Endometrial microvascular endothelial cells (primary cell): Measurements from ENCODE around the gene JARID2. TPM values are rescaled to one million over a fixed set of nuclear protein-coding genes. Genes with fewer than 3 reads are reported as not detected.

Experiments
- in situ Hi-C: cut with HindIII; loops from 2 replicates; pipeline ENCODE4 v1.10.0; 2017; ENCODE audit warnings: low sequenced_read_pairs, low pct_unique_long_range_greater_than_20kb; ENCODE audit errors: inconsistent ontology term
- total RNA-seq: library from RNA; depleted of rRNA; stranded (reverse); fragments of >200 nt; gene quantifications from one replicate; pipeline ENCODE4 v1.2.3, GENCODE V29; 2015; ENCODE audit errors: inconsistent ontology term

JARID2 gene
- total RNA-seq, 1 donor from 2014 or later, result 3.8 TPM

DNA sequence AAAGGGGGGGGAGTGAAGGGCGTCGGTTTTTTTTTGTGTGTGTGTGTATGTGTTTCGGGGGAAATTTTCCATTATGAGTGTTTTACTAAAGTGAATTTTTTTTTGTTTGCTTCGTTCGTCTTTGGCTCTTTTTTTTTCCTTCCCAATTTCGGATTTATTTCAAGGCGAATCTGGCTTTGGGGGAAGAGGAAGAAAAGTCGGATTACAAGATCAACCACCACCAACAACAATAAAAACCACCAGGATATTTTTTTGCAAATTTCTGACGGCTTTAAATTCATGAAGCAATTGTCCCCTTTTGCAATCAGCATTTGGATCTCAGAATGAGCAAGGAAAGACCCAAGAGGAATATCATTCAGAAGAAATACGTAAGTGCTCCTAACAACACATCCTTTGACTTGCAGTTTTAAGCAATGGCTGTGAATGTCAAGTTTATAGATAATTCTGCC, 372 bp downstream of the JARID2 start:
- in situ Hi-C loops, result no loop called here

DNA sequence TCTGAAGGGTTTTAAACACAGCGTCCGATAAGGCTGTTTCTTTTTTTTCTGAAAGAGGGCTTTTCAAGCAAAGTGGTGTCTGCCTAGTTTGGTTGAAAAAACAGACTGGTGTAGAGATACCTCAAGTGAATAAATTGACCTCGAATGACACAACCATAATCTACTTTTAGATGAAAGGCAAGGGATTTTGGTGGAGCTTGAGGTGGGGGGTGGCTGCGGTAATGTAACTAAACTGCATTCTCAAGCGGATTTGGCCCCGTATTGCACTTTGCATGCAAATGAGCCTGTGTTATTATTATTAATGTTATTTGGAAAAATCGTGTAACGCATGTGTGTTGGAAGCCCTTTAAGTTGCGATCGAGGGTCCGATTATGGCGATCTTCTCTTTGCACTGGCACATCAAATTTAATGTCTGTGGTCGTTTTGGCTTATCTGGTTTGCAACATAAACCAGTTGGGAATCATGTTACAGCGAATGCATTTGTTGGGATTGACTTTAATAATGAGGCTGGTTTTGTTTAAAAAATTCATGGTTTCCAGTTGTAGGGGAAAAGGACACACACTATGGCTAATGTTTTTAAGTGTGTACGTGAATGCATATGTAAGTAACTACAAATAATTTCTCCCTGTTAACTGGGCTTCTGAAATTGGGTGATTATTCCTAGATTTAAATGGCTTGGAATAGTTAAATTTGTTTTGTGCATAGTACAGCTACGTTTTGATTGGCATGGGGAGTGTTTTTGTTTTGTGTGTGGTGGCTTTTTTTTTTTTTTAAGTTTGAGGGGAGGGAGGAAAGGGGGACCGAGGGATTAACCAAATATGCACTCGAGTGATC, 1.0 kb downstream of the JARID2 start:
- in situ Hi-C loops, result no loop called here

DNA sequence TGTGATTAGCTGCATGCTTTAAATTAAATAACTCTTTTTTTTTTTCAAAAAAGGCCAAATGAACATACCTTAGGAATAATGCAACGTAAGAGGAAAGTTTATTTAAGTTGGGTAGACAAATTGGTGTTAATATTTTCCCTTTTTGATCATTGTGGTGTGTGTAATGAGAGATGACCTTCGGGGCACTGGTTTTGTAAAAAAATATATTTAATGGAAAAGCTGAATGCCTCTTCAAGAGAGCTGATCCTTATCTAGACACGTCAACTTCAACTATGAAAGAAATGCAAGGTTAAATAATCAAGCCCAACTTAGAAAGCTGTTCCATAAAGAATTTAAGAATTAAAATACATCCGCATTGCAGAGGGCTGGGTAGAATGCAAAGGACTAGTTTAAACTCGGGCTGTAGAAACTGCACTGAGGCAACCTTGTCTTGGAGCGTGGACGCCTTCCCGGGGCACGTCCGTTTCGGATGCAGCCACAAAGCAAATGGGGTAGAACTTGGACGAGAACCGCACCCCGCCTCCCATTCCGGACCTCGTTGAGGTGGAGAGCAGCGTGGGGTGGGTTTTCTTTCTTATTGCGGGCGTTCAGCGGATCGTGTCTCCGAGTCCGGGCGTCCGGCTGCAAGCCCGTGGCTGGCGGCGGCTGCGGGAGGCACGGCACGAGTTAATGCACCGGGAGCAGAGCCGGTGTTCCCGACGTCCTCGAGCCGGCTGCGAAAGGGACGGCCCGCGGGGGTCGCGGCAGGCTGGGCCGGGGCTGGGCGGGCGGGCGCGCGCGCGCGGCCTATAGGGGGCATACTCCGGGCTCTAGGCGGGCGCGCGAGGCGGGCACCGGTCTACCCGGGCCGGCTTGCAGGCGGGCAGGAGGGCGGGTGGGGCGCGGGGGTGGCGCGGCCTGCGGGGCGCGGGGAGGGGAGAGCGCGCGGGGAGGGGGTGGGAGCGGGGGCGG, 1.9 kb downstream of the JARID2 start:
- in situ Hi-C loops, result no loop called here

DNA sequence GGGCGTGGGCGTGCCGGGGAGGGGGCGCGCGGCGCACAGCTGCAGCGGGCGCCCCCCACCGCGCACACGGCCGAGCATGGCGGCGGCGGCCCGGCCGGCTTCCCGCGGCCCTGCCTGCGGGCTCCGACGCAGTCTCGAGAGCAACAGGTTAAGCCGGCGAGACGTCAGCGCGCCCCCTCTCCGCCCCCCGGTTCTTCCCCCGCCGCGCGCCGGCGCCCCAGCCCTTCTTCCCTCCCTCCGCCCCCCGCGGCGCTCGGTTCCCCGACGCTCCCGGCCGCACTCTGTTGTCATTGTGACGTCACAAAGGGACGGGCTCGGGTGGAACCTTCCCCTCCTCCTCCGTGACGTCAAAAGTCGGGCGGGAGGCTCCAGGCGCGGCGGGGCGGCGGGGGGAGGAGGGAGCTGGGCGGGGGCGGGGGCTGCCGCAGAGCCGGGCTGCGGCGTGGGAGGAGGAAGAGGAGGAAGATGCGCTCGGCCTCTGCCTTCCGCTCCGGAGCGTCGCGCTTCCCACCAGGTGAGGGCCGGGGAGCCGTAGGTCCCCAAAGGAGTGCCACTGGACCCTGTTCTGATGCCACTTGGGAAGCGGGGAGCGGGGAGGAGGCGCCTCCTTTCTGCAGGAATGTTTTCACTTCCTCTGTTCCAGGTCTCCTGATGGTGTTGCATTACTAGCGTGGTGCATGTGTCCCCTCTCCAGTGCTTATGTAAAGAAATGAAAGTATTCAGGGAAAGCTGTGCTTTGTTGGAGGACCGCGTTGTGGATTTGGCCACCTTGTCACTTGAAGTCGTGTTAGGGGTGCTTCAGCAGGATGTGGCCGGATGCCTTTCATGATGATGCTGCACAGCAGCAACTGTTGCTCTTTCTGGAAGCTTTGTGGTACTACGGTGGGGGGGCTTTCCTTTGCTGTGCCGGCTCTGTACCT, 2.8 kb downstream of the JARID2 start:
- in situ Hi-C loops, result no loop called here

DNA sequence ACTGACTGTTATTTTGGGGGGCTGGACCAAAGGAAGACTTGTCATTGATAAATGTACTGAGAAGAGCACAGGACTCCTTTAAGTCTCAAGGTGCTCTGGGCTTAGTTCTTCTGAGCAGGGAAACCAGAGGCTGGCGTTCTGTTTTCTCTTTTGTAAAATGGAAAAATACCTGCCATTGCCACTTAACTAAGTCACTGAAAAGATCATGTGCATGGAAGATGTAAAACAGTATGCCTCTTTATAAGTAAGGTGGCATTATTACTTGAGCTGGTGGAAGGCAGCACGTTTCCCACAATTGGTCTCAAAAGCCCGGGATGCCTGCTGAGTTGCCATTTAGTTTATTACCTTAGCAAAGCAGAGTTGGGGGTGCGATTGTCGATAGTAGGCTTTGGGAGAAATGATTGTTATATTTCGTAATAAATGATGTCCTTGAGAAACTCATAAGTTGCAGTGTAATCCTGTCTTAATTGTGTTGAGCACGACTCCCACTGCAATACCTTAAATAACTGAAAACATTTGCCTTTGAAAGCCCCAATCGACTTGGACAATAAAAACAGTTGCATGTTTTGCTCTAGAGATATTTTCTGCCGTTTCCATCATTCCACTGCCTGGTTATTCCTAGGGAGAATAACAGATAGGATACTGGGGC, 3.6 kb downstream of the JARID2 start:
- in situ Hi-C loops, result no loop called here

DNA sequence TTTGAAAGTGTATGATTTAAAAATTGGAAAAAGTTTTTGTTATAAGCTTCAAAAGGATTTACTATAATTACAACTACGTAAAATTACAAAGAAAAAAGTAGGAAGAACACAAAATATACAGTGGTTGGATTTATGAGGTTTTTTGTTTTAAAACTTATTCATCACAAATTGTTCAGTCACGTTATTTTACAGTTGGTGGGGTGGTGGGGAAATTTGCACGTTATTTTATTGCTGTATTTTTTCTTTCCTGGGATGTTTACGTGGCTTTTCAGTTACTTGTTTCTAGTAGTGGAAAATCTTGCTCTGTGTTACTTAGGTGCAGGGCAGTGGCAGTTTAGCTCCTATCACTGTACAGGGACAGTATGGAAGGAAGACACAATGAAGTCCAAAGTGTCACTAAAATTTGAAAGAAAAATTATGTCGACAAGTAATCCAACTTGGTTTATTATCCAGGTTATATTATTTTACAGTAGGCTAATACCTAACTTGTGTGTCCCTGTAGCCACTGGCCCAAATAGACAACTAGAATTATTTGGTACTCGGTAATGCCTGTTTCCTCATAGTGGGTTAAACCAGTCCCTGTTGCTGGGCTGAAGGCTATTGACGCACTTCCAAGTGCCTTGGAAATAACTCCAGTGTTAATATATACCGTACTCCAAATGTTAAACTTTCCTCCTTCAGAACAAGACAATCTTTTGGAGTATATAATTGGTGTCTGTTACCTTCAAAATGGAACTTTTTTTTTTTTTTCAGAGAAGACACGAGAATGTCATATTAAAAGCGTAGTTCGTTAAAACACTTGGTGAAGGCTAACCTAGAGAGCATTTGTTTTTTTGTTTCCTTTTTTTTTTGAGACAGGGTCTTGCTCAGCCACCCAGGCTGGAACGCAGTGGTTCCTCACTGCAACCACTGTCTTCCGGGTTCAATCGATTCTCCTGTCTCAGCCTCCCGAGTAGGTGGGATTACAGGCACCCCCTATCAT, 4.6 kb downstream of the JARID2 start:
- in situ Hi-C loops, result no loop called here

DNA sequence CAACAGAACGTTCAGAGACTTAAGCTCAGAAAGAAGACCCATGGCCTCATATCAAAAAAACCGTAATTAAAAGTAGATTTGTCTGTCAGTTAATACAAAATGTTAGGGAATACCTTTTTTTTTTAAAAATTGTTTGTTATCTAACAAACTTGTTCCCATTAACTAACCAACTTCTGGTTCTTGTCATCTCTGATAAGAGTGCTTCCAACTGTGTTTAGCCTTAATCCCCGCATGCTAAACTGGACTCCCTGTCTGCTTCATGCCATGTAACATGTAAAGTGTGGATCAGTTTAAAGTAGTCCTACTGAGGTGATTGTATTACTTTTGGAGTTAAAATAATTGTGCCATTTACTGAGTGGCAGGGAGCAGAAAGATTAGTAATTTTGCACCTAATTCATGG, 6.3 kb downstream of the JARID2 start:
- in situ Hi-C loops, result no loop called here

DNA sequence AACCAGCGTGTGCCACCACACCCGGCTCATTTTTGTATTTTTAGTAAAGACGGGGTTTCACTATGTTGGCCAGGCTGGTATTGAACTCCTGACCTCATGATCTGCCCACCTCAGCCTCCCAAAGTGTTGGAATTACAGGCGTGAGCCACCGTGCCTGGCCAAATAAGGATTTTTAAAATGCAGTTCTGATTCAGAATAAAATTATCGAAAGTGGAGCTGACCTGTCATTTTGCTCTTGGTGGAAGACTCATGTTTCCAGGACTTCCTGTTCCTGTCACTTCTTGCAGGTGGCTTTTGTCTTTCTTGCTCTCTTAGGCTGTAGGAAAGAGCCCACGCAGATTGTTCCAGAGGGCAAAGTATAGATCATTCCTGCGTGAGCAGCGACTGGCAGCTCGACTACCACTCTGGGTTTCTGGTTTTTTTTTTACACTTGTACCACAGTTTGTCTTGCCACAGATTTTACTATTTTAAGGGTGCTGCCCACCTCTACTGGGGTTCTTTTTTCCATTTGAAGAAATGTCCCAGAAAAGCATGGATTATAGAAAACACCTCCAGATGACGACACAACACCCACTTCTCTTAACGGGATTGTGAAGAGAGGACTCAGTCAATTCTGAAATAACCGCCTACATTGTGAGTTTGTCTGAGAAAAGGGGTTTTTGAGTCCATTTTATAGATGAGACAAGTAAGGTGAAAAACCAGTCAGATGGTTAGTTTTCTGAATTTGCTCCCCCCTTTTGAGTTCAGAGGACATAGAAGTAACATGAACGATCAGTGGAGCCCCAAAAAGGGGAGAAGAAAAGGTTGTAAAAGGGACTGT, 7.5 kb downstream of the JARID2 start:
- in situ Hi-C loops, result no loop called here

DNA sequence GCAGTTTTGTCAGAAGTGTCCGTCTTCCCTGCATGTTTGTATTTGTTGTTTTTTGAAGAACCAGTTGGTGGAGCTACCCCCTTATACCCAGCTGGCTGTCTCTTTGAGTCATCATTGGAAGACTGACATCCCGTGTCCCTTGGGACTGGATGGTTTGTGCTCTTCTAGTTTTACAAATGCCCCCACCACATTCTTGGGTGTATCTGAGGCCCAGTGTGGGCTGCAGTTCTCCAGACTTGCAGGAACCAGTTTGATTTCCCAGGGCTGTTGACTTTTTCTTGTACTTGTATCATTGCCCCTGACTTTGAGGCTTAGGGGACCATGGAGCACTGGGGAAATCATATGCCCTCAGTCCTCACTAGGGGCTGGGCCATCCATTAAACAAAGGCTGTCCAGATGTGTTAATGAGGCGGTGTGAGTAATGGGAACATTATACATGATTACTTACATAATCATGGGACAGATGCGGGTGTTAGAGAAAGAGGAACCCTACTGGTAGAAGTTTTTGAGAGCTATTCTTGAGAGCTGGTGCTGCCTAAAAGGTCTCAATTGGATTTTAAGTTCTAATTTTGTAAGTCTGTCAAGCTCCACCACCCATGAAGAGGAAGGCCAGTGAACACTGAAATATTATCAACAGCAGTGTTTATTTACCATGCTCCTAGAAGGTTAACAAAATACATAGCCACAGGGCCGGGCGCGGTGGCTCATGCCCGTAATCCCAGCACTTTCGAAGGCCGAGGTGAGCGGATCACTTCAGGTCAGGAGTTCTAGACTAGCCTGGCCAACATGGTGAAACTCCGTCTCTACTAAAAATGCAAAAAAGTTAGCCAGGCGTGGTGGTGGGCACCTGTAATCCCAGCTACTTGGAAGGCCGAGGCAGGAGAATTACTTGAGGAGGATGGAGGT, 8.5 kb downstream of the JARID2 start:
- in situ Hi-C loops, result no loop called here

DNA sequence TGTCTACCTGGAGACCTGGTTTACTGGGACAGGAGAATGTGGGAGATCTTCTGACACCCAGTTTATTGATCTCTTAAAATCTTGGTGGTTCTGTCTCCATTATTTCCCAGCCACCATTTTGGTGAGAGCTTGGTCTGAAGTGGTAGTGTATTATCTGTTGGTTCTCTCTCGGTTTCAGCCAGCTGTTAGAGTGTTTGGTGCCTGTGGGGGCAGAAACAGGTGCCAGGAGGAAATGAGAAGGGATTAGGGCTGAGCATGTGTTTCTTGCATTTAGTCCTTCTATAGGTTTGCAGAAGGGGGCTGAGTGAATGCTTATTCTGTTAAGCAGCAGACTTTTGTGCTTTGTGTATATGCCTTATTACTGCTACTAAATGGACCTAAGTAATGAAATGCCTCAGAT, 9.6 kb downstream of the JARID2 start:
- in situ Hi-C loops, result no loop called here

DNA sequence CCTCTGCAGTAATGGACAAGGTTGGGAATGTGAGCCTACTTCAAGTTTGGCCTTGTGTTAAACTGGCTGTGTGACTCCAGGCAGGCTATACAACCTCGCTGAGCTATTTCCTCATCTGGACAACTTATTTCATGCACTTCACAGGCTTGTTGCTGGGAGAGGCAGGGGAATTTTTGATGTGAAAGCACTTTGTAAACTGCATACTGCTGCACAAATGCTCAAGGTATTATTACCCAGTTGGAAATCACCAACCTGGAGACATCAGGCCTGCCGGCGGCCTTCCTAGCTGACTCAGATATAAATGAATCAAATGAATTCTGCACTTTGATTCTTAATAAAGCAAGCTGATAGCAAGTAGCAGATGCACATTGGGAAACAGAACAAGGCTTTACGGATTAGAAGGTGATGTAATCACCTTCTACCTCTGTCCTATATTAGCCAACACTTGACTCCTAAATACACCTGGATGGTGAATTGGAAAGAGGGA, 10.1 kb downstream of the JARID2 start:
- in situ Hi-C loops, result no loop called here

DNA sequence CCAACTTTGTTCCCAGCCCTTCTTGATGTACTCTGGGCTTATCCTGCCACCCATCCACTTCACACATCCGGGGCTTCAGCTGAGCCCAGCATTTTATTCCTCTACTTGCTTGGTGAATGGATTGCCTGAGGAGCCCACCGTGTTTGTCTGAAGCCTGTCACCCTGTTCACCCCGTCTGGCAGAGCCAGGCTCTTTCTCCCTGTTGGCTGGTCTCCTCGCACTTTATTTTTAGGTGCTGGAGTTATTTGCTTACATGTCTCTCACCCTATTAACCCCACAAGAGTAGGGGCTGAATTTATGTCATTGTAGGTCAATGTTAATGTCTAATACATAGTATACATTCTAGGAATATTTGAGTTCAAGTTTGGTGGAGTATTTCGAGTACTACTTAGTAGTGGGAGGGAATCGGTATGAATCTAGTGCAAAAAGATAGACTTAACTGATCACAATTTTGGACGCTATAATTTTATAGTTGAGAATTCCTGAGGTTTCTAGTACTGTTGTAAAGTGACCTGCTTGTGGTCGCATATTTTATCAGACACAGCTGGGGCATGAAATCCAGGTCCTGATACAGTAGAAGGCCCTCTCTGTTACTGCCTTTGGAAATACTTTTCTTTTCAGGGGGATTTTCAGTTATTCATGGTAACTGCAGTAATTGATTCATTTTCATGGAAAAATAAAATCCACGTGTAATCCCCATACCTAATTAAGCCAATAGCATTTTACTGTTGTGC, 10.8 kb downstream of the JARID2 start:
- in situ Hi-C loops, result no loop called here

DNA sequence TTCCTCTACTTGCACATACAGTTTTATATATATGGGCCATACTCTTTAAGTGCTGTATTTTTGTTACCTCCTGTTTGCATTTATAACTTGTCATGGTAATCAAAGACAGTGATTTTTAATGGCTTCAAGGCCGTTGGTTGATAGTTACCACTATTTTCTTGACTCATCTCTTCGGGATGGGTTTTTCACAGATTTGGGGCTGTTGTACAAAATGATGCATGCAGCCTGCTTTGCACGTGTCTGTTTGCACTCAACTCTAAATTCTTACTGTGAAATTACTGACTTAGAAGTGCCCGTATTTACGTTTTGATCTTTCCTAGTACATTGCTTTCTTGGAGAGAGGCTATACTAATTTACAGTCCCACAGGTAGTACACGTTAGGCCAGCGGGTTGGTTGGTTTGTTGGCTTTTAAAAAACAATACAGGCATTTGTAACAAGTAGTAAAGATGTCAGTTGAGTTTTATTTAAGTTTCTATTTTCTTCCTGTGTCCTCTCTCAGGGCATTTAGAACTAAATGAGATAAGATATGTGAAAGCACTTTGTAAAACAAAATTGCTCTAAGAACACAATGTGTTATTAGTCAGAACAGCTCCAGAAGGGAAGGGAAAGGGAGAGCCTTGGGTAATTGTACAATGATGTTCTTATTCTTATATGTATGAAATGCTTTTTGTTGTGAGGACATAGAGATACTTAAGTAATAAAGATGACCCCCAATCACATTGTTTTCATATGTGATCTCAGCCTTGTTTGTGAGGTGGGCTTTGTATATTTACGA, 11.7 kb downstream of the JARID2 start:
- in situ Hi-C loops, result no loop called here

DNA sequence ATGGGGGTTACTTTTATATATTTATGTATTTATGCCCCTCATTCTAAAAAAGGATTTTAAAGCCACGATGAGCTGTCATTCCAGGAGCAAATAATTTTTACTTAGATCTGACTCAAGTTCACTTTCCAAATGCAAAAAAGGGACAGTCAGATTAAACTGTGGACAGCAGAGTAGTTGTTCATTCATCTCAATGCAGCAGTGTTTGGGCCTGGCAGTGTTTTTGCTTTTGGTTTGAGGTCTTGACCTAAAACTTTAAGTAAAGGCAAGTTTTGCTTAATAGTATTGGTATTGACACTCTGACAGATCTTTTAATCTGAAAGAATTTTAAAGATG, 13.9 kb downstream of the JARID2 start:
- in situ Hi-C loops, result no loop called here
